B cell (primary cell): ENCODE measurements around the gene DYNC1I1. TPM values are rescaled to one million over a fixed set of nuclear protein-coding genes. Genes with fewer than 3 reads are reported as not detected.

Experiments used
- ATAC-seq: fragments of 200-7000 bp; cut with Tn5 transposase; one replicate; pipeline ENCODE4 v1.10.0; 2021; ENCODE audit warnings: low read depth, mild to moderate bottlenecking, moderate number of reproducible peaks, moderate library complexity
- CTCF ChIA-PET: fragments of 350-600 bp; sonication (Branson Sonifier 250); formaldehyde crosslinking; loops from one replicate; lab custom pipeline; 2021; ENCODE audit warnings: antibody characterized with exemption, inconsistent platforms; lab: Charles Lee
- POLR2A ChIA-PET: fragments of 350-600 bp; sonication (Branson Sonifier 250); formaldehyde crosslinking; loops from one replicate; lab custom pipeline; 2021; ENCODE audit warnings: antibody characterized with exemption; lab: Charles Lee
- DNase-seq: peaks from one replicate; pipeline ENCODE4 v3.0.0; 2013
- H2AFZ ChIP-seq: 2 replicates; pipeline ENCODE4 v1.6.1; 2012; ENCODE audit warnings: mild to moderate bottlenecking, low read depth, low read length; ENCODE audit not compliant: insufficient read depth, poor library complexity, severe bottlenecking
- H3K27ac ChIP-seq, 2 donors: 1 replicate in 1 of 2; 2 replicates in 1 of 2; pipeline ENCODE4 v1.5.1; 2012 to 2013; ENCODE audit warnings: low read length in 2 of 2, mild to moderate bottlenecking in 2 of 2, moderate library complexity in 1 of 2
- H3K27me3 ChIP-seq, 4 experiments: fragments of 200-600 bp in 1 of 4; sonication (generic) in 1 of 4; replicated peaks in 1 of 4; 1 replicate in 2 of 4; 2 replicates in 2 of 4; pipeline versions ENCODE4 v1.6.1 to v1.7.0; 2013 to 2016; ENCODE audit warnings: low read length in 3 of 4, mild to moderate bottlenecking in 2 of 4, mixed read lengths in 1 of 4, moderate library complexity in 1 of 4; ENCODE audit not compliant: insufficient read depth in 4 of 4, control insufficient read depth in 3 of 4; ENCODE audit errors: control extremely low read depth in 1 of 4
- H3K36me3 ChIP-seq, 2 experiments: replicated peaks in 1 of 2; 1 replicate in 1 of 2; 2 replicates in 1 of 2; pipeline versions ENCODE4 v1.6.1 to v1.7.1; 2013; ENCODE audit warnings: low read length in 1 of 2; ENCODE audit not compliant: insufficient read depth in 2 of 2, control insufficient read depth in 1 of 2; ENCODE audit errors: control extremely low read depth in 1 of 2, extremely low read depth in 1 of 2
- H3K4me1 ChIP-seq, 2 donors: fragments of 200-600 bp in 1 of 2; sonication (generic) in 1 of 2; 1 replicate in 1 of 2; 2 replicates in 1 of 2; pipeline versions ENCODE4 v1.5.1 to v1.6.1; 2013 to 2017; ENCODE audit warnings: low read length in 2 of 2; ENCODE audit not compliant: control insufficient read depth in 2 of 2, insufficient read depth in 2 of 2
- H3K4me2 ChIP-seq: replicated peaks from 2 replicates; pipeline ENCODE3; 2012; ENCODE audit warnings: mild to moderate bottlenecking, low read depth, low read length; ENCODE audit not compliant: poor library complexity, severe bottlenecking
- H3K4me3 ChIP-seq, 5 experiments: fragments of 200-600 bp in 1 of 5; sonication (generic) in 1 of 5; 1 replicate in 3 of 5; 2 replicates in 2 of 5; pipeline versions ENCODE4 v1.5.1 to v1.7.0; 2011 to 2016; ENCODE audit warnings: low read length in 4 of 5, mild to moderate bottlenecking in 4 of 5, low read depth in 2 of 5, control low read depth in 1 of 5, moderate library complexity in 1 of 5; ENCODE audit not compliant: insufficient read depth in 1 of 5; ENCODE audit errors: control extremely low read depth in 1 of 5, extremely low read depth in 1 of 5
- H3K79me2 ChIP-seq: fragments of 200-600 bp; sonication (generic); one replicate; pipeline ENCODE4 v1.6.0; 2016; ENCODE audit warnings: low read length; ENCODE audit not compliant: control insufficient read depth, insufficient read depth
- H3K9ac ChIP-seq: fragments of 200-600 bp; sonication (generic); 2 replicates; pipeline ENCODE4 v1.6.1; 2017; ENCODE audit warnings: mild to moderate bottlenecking, low read length, moderate library complexity
- H3K9me3 ChIP-seq, 3 donors: one replicate each; pipeline versions ENCODE4 v1.6.1 to v1.7.1; 2013; ENCODE audit warnings: low read length in 2 of 3; ENCODE audit not compliant: control insufficient read depth in 2 of 3, insufficient read depth in 1 of 3; ENCODE audit errors: control extremely low read depth in 1 of 3
- H4K20me1 ChIP-seq: 2 replicates; pipeline ENCODE4 v1.6.0; 2012; ENCODE audit warnings: mild to moderate bottlenecking, low read length; ENCODE audit not compliant: insufficient read depth, control insufficient read depth, poor library complexity, severe bottlenecking
- H3K27ac Mint-ChIP-seq: one replicate; pipeline ENCODE4 v1.8.0; 2021; ENCODE audit warnings: mixed read lengths
- H3K27me3 Mint-ChIP-seq: one replicate; pipeline ENCODE4 v1.8.0; 2021; ENCODE audit warnings: mixed read lengths
- H3K4me1 Mint-ChIP-seq: one replicate; pipeline ENCODE4 v1.8.0; 2021; ENCODE audit warnings: mixed read lengths
- H3K4me3 Mint-ChIP-seq: one replicate; pipeline ENCODE4 v1.8.0; 2021; ENCODE audit warnings: mixed read lengths
- H3K9me3 Mint-ChIP-seq: one replicate; pipeline ENCODE4 v1.8.0; 2022; ENCODE audit warnings: mixed read lengths; ENCODE audit not compliant: insufficient read depth
- EZH2 ChIP-seq: IDR thresholded peaks from 2 replicates; pipeline ENCODE4 v1.6.1; 2012; ENCODE audit warnings: borderline replicate concordance, low read depth, mild to moderate bottlenecking, moderate library complexity, low read length; ENCODE audit not compliant: insufficient read depth, poor library complexity, severe bottlenecking
- WGBS: methylation state at CpG from one replicate; pipeline ENCODE4 v1.1.5; 2013; ENCODE audit warnings: missing lambda C conversion rate; ENCODE audit not compliant: insufficient coverage; 5-methylcytosine and 5-hydroxymethylcytosine counted together
- intact Hi-C: fragments of 100-400 bp; cut with micrococcal nuclease; formaldehyde crosslinking; loops from one replicate; pipeline ENCODE4 v1.10.0; 2022
- polyA plus RNA-seq: library from polyadenylated mRNA; depleted of rRNA; stranded (reverse); fragments of >200 nt; gene quantifications from 2 replicates; pipeline ENCODE4 v1.2.3, GENCODE V29; 2012
- total RNA-seq, 2 donors: library from RNA; stranded (reverse); fragments of 120-200 nt in 1 of 2; gene quantifications; 1 replicate in 1 of 2; 2 replicates in 1 of 2; pipeline versions ENCODE4 v1.2.3 to v1.2.4, GENCODE V29; 2013 to 2022
- TF ChIP-seq, protein P1 (sequence below): fragments of 200-600 bp; IDR thresholded peaks from one replicate; pipeline ENCODE4 v1.8.0; 2022; ENCODE audit warnings: antibody characterized with exemption, mild to moderate bottlenecking

The DYNC1I1 gene
- total and polyA plus RNA-seq, 2 donors (not counting 1 experiment from before 2014, with no cell fraction given): not detected

DNA sequence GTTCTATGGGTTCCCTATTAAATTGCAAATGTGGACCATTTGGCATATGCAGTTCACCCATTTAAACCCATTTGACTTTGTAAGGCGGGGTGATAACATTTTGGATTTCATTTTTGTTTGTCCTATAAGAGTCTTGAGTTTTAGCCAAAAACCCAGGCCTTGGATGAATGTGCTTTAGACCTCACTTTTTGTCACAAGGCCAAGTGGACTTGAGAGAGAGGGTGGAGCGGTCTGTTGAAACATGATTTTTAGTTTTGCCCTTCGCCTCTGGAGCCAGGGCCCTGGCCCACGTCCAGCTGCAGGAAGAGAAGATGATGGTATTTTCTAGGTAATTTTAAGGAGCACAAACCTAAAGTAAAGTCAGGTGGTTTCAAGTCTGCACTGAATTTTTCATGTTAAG is 289.5 kb downstream of the DYNC1I1 start:
- H3K9me3 Mint-ChIP-seq: no peaks in the 10 kb centered on the region
- 86% methylated on average over 3 of the region's 4 CpGs for WGBS
- H3K27me3 Mint-ChIP-seq: peaks cover 21% of the 10 kb centered on the region
- H3K36me3 ChIP-seq: no peaks in the 10 kb centered on the region
- intact Hi-C loops: no loop called here
- no peak overlapping the region for H3K4me3 ChIP-seq
- H3K4me1 Mint-ChIP-seq: no peaks in the 10 kb centered on the region
- H3K9ac ChIP-seq: no peak overlapping the region
- no peak overlapping the region for H2AFZ ChIP-seq
- POLR2A ChIA-PET: no interaction called here
- DNase-seq: no peak
- ATAC-seq: no peak
- CTCF ChIA-PET: no interaction called here
- no peak overlapping the region for H3K27ac Mint-ChIP-seq
- no peak overlapping the region for H3K4me3 Mint-ChIP-seq
- no peak overlapping the region for H3K4me2 ChIP-seq
- no peaks in the 10 kb centered on the region for H4K20me1 ChIP-seq
- no peak overlapping the region for H3K27ac ChIP-seq
- TF ChIP-seq, protein P1, sequence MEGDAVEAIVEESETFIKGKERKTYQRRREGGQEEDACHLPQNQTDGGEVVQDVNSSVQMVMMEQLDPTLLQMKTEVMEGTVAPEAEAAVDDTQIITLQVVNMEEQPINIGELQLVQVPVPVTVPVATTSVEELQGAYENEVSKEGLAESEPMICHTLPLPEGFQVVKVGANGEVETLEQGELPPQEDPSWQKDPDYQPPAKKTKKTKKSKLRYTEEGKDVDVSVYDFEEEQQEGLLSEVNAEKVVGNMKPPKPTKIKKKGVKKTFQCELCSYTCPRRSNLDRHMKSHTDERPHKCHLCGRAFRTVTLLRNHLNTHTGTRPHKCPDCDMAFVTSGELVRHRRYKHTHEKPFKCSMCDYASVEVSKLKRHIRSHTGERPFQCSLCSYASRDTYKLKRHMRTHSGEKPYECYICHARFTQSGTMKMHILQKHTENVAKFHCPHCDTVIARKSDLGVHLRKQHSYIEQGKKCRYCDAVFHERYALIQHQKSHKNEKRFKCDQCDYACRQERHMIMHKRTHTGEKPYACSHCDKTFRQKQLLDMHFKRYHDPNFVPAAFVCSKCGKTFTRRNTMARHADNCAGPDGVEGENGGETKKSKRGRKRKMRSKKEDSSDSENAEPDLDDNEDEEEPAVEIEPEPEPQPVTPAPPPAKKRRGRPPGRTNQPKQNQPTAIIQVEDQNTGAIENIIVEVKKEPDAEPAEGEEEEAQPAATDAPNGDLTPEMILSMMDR: no peak
- no peak for TF ChIP-seq EZH2
- H3K79me2 ChIP-seq: no peaks in the 10 kb centered on the region
- H3K4me1 ChIP-seq: no peaks in the 10 kb centered on the region
- no peaks in the 10 kb centered on the region for H3K9me3 ChIP-seq
- H3K27me3 ChIP-seq: no peaks in the 10 kb centered on the region

DNA sequence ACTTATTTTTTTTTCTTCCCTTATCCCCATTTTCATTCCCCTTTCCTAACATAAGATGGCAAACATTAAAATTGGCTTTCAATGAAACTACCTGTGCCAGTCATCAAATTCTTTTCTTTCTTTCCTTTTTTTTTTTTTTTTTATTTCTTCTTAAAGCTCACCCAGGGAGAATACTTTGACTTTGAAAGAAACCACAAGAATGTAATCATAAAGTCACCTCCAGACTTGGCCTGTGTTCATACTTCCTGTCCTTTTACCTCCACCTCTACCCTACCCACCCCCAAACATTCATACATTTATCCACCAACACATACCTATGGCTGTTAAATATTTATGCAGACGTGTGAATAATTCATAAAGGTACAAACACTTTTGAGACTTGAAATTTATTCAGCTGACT is 295.0 kb downstream of the DYNC1I1 start:
- H3K4me2 ChIP-seq: no peak overlapping the region
- H3K4me1 ChIP-seq: no peaks in the 10 kb centered on the region
- H3K27me3 ChIP-seq: peaks cover 0 to 10% (median 2%) of the 10 kb centered on the region in 4 experiments
- Mint-ChIP-seq H3K27me3 (peaks cover 24% of the 10 kb centered on the region), H3K4me1 (no peaks in the 10 kb centered on the region), H3K27ac (no peak overlapping the region), H3K9me3 (no peaks in the 10 kb centered on the region), H3K4me3 (no peak overlapping the region)
- no peaks in the 10 kb centered on the region for H4K20me1 ChIP-seq
- no peak for ATAC-seq
- intact Hi-C loops: no loop called here
- H3K9me3 ChIP-seq: no peaks in the 10 kb centered on the region
- CTCF ChIA-PET: no interaction called here
- POLR2A ChIA-PET: no interaction called here
- DNase-seq: no peak
- no peak overlapping the region for H2AFZ ChIP-seq
- TF ChIP-seq, protein P1: no peak
- TF ChIP-seq EZH2: no peak
- no peak overlapping the region for H3K4me3 ChIP-seq
- no CpG with 5 or more reads among the region's 1 CpG for WGBS
- H3K79me2 ChIP-seq: no peaks in the 10 kb centered on the region
- no peak overlapping the region for H3K9ac ChIP-seq
- H3K27ac ChIP-seq: no peak overlapping the region
- H3K36me3 ChIP-seq: no peaks in the 10 kb centered on the region
